DMS 273 (cell line): ENCODE results near the gene CECR2.
"Not testable (repeated sequence)": the region's sequence is repeated elsewhere in the genome, so short reads cannot be mapped to it uniquely, and the experiment has no call there.

Source experiments
- DNase-seq: peaks from one replicate; lab custom pipeline; 2025; ENCODE audit not compliant: unreplicated experiment; lab: John Stamatoyannopoulos, UW

CECR2 gene

GRCh38 chr22:17493419-17493981, 124.2 kb downstream of the CECR2 start:
- no peak for DNase-seq

GRCh38 chr22:17496841-17497240, 127.6 kb downstream of the CECR2 start:
- no peak for DNase-seq

- DNase-seq, result peak; percentile 75
These were observed 132.5 kb downstream of the CECR2 start for GRCh38 chr22:17501679-17502285.

GRCh38 chr22:17508110-17508509, 138.8 kb downstream of the CECR2 start:
- no peak for DNase-seq

- no peak for DNase-seq
These were observed 143.7 kb downstream of the CECR2 start for GRCh38 chr22:17512960-17513359.

GRCh38 chr22:17513612-17514011, 144.4 kb downstream of the CECR2 start:
- DNase-seq, result no peak

- DNase-seq, result no peak
These were observed 144.8 kb downstream of the CECR2 start for GRCh38 chr22:17514084-17514483.

- DNase-seq, result no peak
These were observed 149.1 kb downstream of the CECR2 start for GRCh38 chr22:17518406-17518805.

- not testable (repeated sequence) for DNase-seq
These were observed 152.7 kb downstream of the CECR2 start for GRCh38 chr22:17521971-17522370.

- DNase-seq, result no peak
These were observed 154.7 kb downstream of the CECR2 start for GRCh38 chr22:17523925-17524324.

GRCh38 chr22:17536269-17536668, 167.0 kb downstream of the CECR2 start:
- peak; percentile 6 for DNase-seq

GRCh38 chr22:17537155-17537554, 167.9 kb downstream of the CECR2 start:
- DNase-seq, result no peak

GRCh38 chr22:17540481-17540880, 171.2 kb downstream of the CECR2 start:
- no peak for DNase-seq

- DNase-seq, result no peak
These were observed 172.2 kb downstream of the CECR2 start for GRCh38 chr22:17541476-17541875.

GRCh38 chr22:17542452-17542851, 173.2 kb downstream of the CECR2 start:
- no peak for DNase-seq

GRCh38 chr22:17548010-17548755, 178.9 kb downstream of the CECR2 start:
- no peak for DNase-seq

- DNase-seq, result no peak
These were observed 179.4 kb downstream of the CECR2 start for GRCh38 chr22:17548756-17549035.

- no peak for DNase-seq
These were observed 179.9 kb downstream of the CECR2 start for GRCh38 chr22:17549183-17549582.

- DNase-seq, result no peak
These were observed 180.4 kb downstream of the CECR2 start for GRCh38 chr22:17549655-17550054.

- DNase-seq, result no peak
These were observed 183.5 kb downstream of the CECR2 start for GRCh38 chr22:17552737-17553136.

- no peak for DNase-seq
These were observed 185.6 kb downstream of the CECR2 start for GRCh38 chr22:17554814-17555213.

GRCh38 chr22:17559188-17559587, 189.9 kb downstream of the CECR2 start:
- DNase-seq, result no peak
